ENCODE measurements around the gene KRTAP9-9.

- TF ChIP-seq SUZ12 (IDR thresholded peaks at IDR 0.05) = no peak
- TF ChIP-seq HDGF (IDR thresholded peaks at IDR 0.05; ENCODE audit: borderline replicate concordance) = no peak
- TF ChIP-seq FOXM1 (IDR thresholded peaks at IDR 0.05; ENCODE audit: borderline replicate concordance) = no peak
- no peak for TF ChIP-seq ARNT (IDR thresholded peaks at IDR 0.05)
- TF ChIP-seq SP1 (IDR thresholded peaks at IDR 0.05) = no peak
- no peak for TF ChIP-seq FOXA1 (IDR thresholded peaks at IDR 0.05)
- no peak for TF ChIP-seq LEF1 (IDR thresholded peaks at IDR 0.05; ENCODE audit: borderline replicate concordance)
- TF ChIP-seq NFRKB (IDR thresholded peaks at IDR 0.05) = no peak
- TF ChIP-seq L3MBTL2 (conservative IDR thresholded peaks at IDR 0.05) = no peak
- TF ChIP-seq BHLHE40 (IDR thresholded peaks at IDR 0.05; ENCODE audit: borderline replicate concordance) = no peak
- TF ChIP-seq FOXK2 (IDR thresholded peaks at IDR 0.05) = no peak
Observed at GRCh38 chr17:41265078-41265477, 9.9 kb downstream of the KRTAP9-9 start, which contains the start of gene KRTAP9-6.

Measured in HEK293T (cell line).